ENCODE measurements around the gene SLC27A1. TPM values are rescaled to one million over a fixed set of nuclear protein-coding genes. Genes with fewer than 3 reads are reported as not detected.
"Not testable (repeated sequence)": the region's sequence is repeated elsewhere in the genome, so short reads cannot be mapped to it uniquely, and the experiment has no call there.

Gene SLC27A1
- total RNA-seq, 3 donors from 2014 or later (not counting 1 experiment from before 2014, with no cell fraction given) = 12.9 to 26.2 (median 16.3) TPM

- no peaks in the 10 kb centered on the region for H3K9me3 Mint-ChIP-seq
- no peak overlapping the region for H3K27ac Mint-ChIP-seq
- peaks cover 11% of the 10 kb centered on the region for H3K4me1 ChIP-seq (ENCODE audit: control insufficient read depth, insufficient read depth, low read length)
- H3K27me3 ChIP-seq (ENCODE audit: control insufficient read depth, insufficient read depth, low read length) = no peaks in the 10 kb centered on the region
- no peak overlapping the region for H3K4me3 ChIP-seq (ENCODE audit: low read length)
- no peak for ATAC-seq
- no peak overlapping the region for H3K27ac ChIP-seq (ENCODE audit: low read length)
- H3K27me3 Mint-ChIP-seq (ENCODE audit: low read depth in 2 of 2) = no peaks in the 10 kb centered on the region
- H3K36me3 ChIP-seq (ENCODE audit: control insufficient read depth, insufficient read depth, low read length) = peaks cover 6% of the 10 kb centered on the region
- peaks cover 0 to 12% of the 10 kb centered on the region in 2 donors for H3K4me1 Mint-ChIP-seq
- intact Hi-C loops (cut with micrococcal nuclease) = no loop called here
- 89% methylated on average over 2 of the region's 2 CpGs for WGBS (ENCODE audit: insufficient coverage)
- TF ChIP-seq, protein P1, sequence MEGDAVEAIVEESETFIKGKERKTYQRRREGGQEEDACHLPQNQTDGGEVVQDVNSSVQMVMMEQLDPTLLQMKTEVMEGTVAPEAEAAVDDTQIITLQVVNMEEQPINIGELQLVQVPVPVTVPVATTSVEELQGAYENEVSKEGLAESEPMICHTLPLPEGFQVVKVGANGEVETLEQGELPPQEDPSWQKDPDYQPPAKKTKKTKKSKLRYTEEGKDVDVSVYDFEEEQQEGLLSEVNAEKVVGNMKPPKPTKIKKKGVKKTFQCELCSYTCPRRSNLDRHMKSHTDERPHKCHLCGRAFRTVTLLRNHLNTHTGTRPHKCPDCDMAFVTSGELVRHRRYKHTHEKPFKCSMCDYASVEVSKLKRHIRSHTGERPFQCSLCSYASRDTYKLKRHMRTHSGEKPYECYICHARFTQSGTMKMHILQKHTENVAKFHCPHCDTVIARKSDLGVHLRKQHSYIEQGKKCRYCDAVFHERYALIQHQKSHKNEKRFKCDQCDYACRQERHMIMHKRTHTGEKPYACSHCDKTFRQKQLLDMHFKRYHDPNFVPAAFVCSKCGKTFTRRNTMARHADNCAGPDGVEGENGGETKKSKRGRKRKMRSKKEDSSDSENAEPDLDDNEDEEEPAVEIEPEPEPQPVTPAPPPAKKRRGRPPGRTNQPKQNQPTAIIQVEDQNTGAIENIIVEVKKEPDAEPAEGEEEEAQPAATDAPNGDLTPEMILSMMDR (IDR thresholded peaks at IDR 0.05) = no peak
- DNase-seq = no peak
- H3K9me3 ChIP-seq (ENCODE audit: control insufficient read depth, insufficient read depth, low read length) = no peaks in the 10 kb centered on the region
- H3K4me3 Mint-ChIP-seq = no peak overlapping the region
- H3K36me3 Mint-ChIP-seq = no peaks in the 10 kb centered on the region
These were observed 33.7 kb downstream of the SLC27A1 start for GRCh38 chr19:17504030-17504429.

- H3K27me3 Mint-ChIP-seq (ENCODE audit: low read depth in 2 of 2) = no peaks in the 10 kb centered on the region
- no peak for ATAC-seq
- no peak overlapping the region for H3K4me3 Mint-ChIP-seq
- 93% methylated on average over 13 of the region's 13 CpGs for WGBS (ENCODE audit: insufficient coverage)
- intact Hi-C loops (cut with micrococcal nuclease) = no loop called here
- TF ChIP-seq, protein P1 (IDR thresholded peaks at IDR 0.05) = no peak
- Histone ChIP-seq H3K9me3 (ENCODE audit: control insufficient read depth, insufficient read depth, low read length) (no peaks in the 10 kb centered on the region), H3K27ac (ENCODE audit: low read length) (no peak overlapping the region), H3K27me3 (ENCODE audit: control insufficient read depth, insufficient read depth, low read length) (no peaks in the 10 kb centered on the region), H3K4me1 (ENCODE audit: control insufficient read depth, insufficient read depth, low read length) (peaks cover 9% of the 10 kb centered on the region), H3K36me3 (ENCODE audit: control insufficient read depth, insufficient read depth, low read length) (peaks cover 6% of the 10 kb centered on the region), H3K4me3 (ENCODE audit: low read length) (no peak overlapping the region)
- H3K27ac Mint-ChIP-seq = no peak overlapping the region
- DNase-seq = no peak
- H3K4me1 Mint-ChIP-seq = peaks cover 0 to 11% of the 10 kb centered on the region in 2 donors
- no peaks in the 10 kb centered on the region for H3K36me3 Mint-ChIP-seq
- H3K9me3 Mint-ChIP-seq = no peaks in the 10 kb centered on the region
These were observed 34.1 kb downstream of the SLC27A1 start for GRCh38 chr19:17504456-17504855.

- WGBS (ENCODE audit: insufficient coverage) = 96% methylated on average over 10 of the region's 10 CpGs
- Histone ChIP-seq H3K4me1 (ENCODE audit: control insufficient read depth, insufficient read depth, low read length) (peaks cover 6% of the 10 kb centered on the region), H3K9me3 (ENCODE audit: control insufficient read depth, insufficient read depth, low read length) (no peaks in the 10 kb centered on the region), H3K36me3 (ENCODE audit: control insufficient read depth, insufficient read depth, low read length) (peaks cover 6% of the 10 kb centered on the region), H3K27me3 (ENCODE audit: control insufficient read depth, insufficient read depth, low read length) (no peaks in the 10 kb centered on the region), H3K4me3 (ENCODE audit: low read length) (no peak overlapping the region), H3K27ac (ENCODE audit: low read length) (no peak overlapping the region)
- H3K27ac Mint-ChIP-seq = no peak overlapping the region
- no peaks in the 10 kb centered on the region for H3K36me3 Mint-ChIP-seq
- no peak for DNase-seq
- H3K4me3 Mint-ChIP-seq = no peak overlapping the region
- intact Hi-C loops (cut with micrococcal nuclease) = no loop called here
- no peaks in the 10 kb centered on the region for H3K9me3 Mint-ChIP-seq
- TF ChIP-seq, protein P1 (IDR thresholded peaks at IDR 0.05) = no peak
- no peaks in the 10 kb centered on the region for H3K27me3 Mint-ChIP-seq (ENCODE audit: low read depth in 2 of 2)
- no peak for ATAC-seq
- H3K4me1 Mint-ChIP-seq = peaks cover 3 to 4% of the 10 kb centered on the region in 2 donors
These were observed 34.9 kb downstream of the SLC27A1 start for GRCh38 chr19:17505223-17505622.

DNA sequence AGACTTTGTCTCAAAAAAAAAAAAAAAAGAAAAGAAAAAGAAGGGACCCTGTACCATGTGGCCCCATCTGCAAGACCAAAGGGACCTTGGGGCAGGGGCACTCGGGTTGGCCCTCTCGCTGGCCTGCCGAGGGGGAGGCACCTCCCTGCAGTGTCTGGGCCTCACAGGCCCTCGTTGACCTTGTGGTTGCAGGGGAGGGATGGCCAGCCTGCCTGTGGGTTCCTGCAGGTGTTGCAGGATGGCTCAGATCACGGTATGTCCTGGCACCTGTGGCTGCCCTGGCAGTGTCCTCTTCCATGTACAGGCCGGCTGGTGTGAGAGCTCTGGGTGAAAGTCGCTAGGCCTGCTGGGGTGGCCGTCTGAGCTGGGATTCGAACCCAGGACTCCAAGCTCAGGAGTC, 36.4 kb downstream of the SLC27A1 start:
- H3K27me3 Mint-ChIP-seq (ENCODE audit: low read depth in 2 of 2) = no peaks in the 10 kb centered on the region
- DNase-seq (no peak), ATAC-seq (no peak)
- H3K36me3 ChIP-seq (ENCODE audit: control insufficient read depth, insufficient read depth, low read length) = peaks cover 2% of the 10 kb centered on the region
- no peak overlapping the region for H3K27ac ChIP-seq (ENCODE audit: low read length)
- TF ChIP-seq, protein P1 (IDR thresholded peaks at IDR 0.05) = no peak
- no peaks in the 10 kb centered on the region for H3K9me3 Mint-ChIP-seq
- H3K4me1 ChIP-seq (ENCODE audit: control insufficient read depth, insufficient read depth, low read length) = peaks cover 12% of the 10 kb centered on the region
- H3K9me3 ChIP-seq (ENCODE audit: control insufficient read depth, insufficient read depth, low read length) = no peaks in the 10 kb centered on the region
- H3K4me3 Mint-ChIP-seq = no peak overlapping the region
- peaks cover 15 to 16% of the 10 kb centered on the region in 2 donors for H3K4me1 Mint-ChIP-seq
- intact Hi-C loops (cut with micrococcal nuclease) = no loop called here
- H3K4me3 ChIP-seq (ENCODE audit: low read length) = no peak overlapping the region
- no peaks in the 10 kb centered on the region for H3K27me3 ChIP-seq (ENCODE audit: control insufficient read depth, insufficient read depth, low read length)
- 56% methylated on average over 9 of the region's 9 CpGs for WGBS (ENCODE audit: insufficient coverage)
- no peaks in the 10 kb centered on the region for H3K36me3 Mint-ChIP-seq
- H3K27ac Mint-ChIP-seq = no peak overlapping the region

DNA sequence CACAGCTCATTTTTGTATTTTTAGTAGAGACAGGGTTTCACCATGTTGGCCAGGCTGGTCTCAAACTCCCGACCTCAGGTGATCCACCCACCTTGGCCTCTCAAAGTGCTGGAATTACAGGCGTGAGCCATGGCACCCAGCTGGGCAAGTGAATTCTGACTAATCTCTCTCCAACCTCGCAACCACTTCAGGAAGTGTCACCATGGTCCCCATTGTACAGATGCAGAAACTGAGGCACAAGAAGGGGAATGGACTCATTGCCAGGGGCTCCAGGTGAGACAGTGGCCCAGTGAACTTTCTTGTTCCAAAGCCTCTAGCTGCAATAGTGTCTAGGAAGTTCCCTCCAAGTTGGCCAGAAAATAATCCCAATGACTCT, 38.2 kb downstream of the SLC27A1 start:
- H3K4me1 ChIP-seq (ENCODE audit: control insufficient read depth, insufficient read depth, low read length) = peaks cover 29% of the 10 kb centered on the region
- DNase-seq; intact Hi-C loops (cut with micrococcal nuclease); ATAC-seq; H3K27me3 ChIP-seq (ENCODE audit: control insufficient read depth, insufficient read depth, low read length); H3K4me3 Mint-ChIP-seq; H3K4me3 ChIP-seq (ENCODE audit: low read length); H3K27me3 Mint-ChIP-seq (ENCODE audit: low read depth in 2 of 2); H3K36me3 ChIP-seq (ENCODE audit: control insufficient read depth, insufficient read depth, low read length); H3K9me3 ChIP-seq (ENCODE audit: control insufficient read depth, insufficient read depth, low read length); H3K9me3 Mint-ChIP-seq; H3K36me3 Mint-ChIP-seq; H3K27ac ChIP-seq (ENCODE audit: low read length): not testable (repeated sequence)
- peaks cover 21 to 25% of the 10 kb centered on the region in 2 donors for H3K4me1 Mint-ChIP-seq
- 76% methylated on average over 3 of the region's 3 CpGs for WGBS (ENCODE audit: insufficient coverage)
- H3K27ac Mint-ChIP-seq = peak overlapping the region in 1 of 2 donors; percentile 14

All from natural killer cell (primary cell).